GM18508 (cell line): ENCODE results near the gene BPIFB6.

ENCODE experiments used
- ATAC-seq: cut with Tn5 transposase; IDR thresholded peaks from one replicate; pipeline ENCODE4 v1.9.1; 2021; ENCODE audit warnings: moderate number of reproducible peaks; ENCODE audit not compliant: insufficient read depth, unreplicated experiment

Gene BPIFB6

GRCh38 chr20:33031531-33031930 is at the start of gene BPIFB6:
BPIFB6 (plus strand) TSS chr20:33031648; CDS start chr20:33031648, 0 bp downstream.
- no peak for ATAC-seq

- no peak for ATAC-seq
These were observed 48.6 kb upstream of the BPIFB6 start for GRCh38 chr20:32982617-32983458.

- no peak for ATAC-seq
These were observed 47.9 kb upstream of the BPIFB6 start for GRCh38 chr20:32983459-32984112.

DNA sequence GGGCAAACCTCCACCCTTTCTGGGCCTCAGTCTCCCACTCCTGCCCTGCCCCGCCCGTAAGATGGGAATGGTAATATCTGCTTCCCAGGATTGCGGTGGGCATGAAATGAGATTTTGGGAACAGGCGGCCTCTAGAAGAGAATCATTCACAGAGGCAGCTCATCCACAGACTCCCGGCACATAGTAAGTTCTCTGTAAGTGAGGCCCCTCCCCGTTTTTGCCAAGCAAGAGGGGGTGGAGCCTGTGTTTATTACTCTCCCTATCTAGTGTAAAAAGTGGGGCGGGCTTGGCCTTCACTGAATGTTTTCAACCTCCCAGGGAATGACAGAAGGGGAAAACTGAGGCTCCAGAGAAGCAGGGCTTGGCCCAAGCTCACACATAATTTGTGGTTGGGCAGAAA is 47.3 kb upstream of the BPIFB6 start:
- no peak for ATAC-seq

DNA sequence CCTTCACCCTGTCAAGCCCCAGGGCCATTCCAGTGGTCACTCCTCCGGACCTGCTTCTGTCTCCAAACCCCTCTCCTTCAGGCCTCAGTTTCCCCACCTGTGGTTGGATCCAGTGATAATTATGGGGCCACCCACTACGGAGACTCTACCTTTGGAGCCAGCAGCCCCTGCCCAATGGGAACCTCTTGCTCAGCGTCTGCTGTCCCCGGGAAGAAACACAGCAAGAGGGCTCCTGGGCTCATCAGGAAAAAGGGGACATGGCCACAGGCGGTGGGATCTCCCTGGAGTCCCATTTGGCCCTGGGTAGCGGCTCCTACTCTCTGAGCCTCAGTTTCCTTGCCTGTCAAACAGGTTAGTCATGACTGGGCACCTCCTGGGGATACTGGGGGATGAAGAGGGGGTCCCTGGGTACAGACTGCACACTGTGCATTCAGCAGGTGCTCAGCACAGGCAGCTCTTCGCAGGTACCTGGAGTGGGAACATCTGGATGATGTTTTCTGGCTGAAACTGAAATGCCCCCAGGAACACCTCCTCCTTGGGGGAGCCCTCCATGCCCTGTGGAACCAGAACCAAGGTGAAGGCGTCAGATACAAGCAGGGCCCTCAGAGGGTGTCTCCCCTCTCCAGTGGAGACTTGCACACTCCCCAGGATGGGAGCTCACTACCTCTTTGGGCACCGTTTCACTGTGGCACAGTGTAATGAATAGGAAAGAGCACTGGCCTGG is 46.7 kb upstream of the BPIFB6 start:
- no peak for ATAC-seq

- ATAC-seq, result no peak
These were observed 45.9 kb upstream of the BPIFB6 start for GRCh38 chr20:32985596-32985995.

- ATAC-seq, result no peak
These were observed 45.0 kb upstream of the BPIFB6 start for GRCh38 chr20:32986331-32986966.

- no peak for ATAC-seq
These were observed 44.2 kb upstream of the BPIFB6 start for GRCh38 chr20:32987044-32987825.

- ATAC-seq, result no peak
These were observed 43.4 kb upstream of the BPIFB6 start for GRCh38 chr20:32988008-32988407.

DNA sequence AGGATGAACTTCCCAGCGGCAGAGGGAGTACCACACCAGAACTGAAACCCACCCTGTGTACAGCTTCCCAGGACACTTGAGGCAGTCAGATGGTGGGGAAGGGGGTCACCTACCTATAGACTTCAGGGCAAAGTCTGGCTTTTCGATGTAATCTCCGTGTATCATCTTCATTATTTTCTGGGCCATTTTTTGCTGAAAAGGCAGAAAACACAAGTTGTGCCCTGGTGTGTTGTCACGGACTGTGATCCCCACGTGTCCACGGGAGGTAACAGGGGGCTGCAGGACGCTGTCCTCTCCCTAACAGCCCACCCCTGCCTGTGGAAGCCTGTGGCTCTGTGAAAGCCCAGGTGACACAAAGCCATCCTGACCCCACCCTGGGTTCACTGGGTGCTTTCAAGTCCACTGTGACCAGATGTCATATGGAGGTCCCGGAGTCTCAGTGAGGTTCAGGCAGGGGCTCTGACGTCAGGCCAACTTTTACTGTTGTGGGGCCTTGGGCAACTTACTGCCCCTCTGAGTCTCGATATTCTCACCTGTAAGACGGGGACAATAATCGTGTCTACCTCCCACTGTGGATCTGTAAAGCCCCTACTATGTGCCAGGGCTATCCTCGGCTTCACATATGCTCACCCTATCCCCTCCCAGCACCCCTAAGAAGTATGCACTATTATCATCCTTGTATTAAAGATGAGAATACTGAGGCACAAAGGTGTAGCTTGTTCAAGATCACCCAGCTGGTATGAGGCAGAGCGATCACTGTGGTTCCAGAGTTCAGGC is 41.8 kb upstream of the BPIFB6 start:
- no peak for ATAC-seq

DNA sequence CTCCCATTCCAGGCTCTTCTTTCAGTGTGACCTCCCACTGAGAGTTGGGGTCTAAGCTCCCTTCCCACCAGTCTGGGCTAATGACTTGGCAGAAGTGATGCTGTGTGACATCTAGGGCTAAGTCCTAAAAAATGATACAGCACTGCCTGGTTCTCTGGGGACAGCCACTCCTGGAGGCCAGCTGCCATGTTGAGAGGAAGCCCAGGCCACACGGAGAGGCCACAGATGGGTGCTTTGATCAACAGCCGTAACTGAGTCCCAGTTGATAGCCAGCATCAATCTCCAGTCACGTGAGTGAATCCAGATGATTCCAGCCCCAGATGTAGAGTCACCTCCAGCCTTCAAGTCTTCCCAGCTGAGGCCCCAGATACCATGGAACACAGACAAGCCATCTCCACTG is 41.0 kb upstream of the BPIFB6 start:
- no peak for ATAC-seq

DNA sequence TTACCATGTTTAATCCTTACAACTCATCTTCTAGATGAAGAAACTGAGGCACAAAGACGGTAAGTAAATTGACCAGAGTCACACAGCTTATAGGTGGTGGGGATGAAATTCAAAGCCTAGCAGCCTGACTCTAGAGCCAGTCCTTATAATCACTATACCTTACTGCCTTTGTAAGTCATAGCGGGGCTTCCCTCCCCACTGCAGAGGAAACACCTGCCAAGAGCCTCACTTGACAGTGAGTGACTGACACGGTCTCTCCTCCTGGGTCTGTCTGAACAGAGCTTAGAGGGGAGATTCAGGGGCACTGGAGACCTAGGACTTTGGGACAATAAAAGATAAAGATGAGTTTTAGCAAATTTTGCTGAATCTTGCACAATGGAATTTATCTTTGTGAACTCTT is 40.1 kb upstream of the BPIFB6 start:
- no peak for ATAC-seq

GRCh38 chr20:32991792-32992641 is 39.4 kb upstream of the BPIFB6 start:
- ATAC-seq, result no peak

DNA sequence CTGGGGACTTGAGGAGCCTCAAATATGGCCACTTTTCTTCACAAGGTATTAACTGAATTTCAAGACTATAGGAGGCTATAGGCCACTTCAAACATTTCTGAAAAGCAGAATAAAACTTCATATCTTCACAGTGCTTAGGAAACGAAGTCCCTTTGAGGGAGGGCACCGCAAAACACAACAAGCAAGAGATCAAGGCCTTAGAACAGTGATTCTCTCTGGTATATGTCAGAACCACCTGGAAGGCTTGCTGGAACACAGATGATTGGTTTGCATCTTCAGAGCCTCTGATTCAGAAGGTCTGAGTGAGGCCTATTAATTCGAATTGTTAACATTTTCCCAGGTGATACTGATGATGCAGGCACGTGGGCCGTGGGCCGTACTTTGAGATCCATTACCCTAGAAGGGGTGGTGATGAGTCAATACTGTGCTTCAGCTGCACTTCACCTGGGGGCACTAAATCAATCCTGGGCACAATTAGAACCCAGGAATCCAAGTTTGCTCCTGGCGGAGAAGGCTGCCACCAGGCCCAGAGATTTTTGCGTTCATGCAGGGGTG is 37.9 kb upstream of the BPIFB6 start:
- no peak for ATAC-seq

DNA sequence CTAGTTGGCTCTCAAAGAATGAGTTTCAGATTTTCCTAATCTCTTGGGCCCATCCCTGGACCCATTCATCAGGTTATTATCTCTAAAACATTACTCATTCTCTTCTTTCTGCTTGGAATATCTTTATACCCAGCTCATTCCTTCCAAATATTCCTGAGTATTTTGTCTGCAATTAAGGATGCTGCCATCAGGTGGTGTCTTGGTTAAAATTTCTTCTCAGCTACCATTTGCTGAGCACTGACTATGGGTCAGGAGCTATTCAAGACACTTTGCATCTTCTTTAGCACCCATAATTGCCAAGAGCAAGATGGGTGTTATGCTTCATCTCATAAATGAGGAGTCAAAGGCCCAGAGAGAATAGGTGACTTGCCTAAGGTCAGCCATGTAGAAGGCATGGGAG is 35.6 kb upstream of the BPIFB6 start:
- no peak for ATAC-seq

- ATAC-seq, result no peak
These were observed 34.0 kb upstream of the BPIFB6 start for GRCh38 chr20:32997431-32997830.

GRCh38 chr20:32999603-33000250 is 31.7 kb upstream of the BPIFB6 start:
- ATAC-seq, result no peak
